SK-N-MC (cell line): ENCODE measurements around the gene DDX17.

ENCODE experiments used
- DNase-seq: peaks from one replicate; pipeline ENCODE4 v3.0.0-alpha.2; 2011; ENCODE audit warnings: low read depth, low spot score
- H3K27ac ChIP-seq: fragments of 200-600 bp; sonication (generic); 2 replicates; pipeline ENCODE4 v1.5.1; 2016; ENCODE audit warnings: mixed run types
- H3K36me3 ChIP-seq: fragments of 200-600 bp; sonication (generic); 2 replicates; pipeline ENCODE4 v1.6.1; 2017; ENCODE audit warnings: antibody characterized with exemption, low read length, mixed read lengths; ENCODE audit not compliant: insufficient read depth
- H3K4me3 ChIP-seq: fragments of 200-600 bp; sonication (generic); 2 replicates; pipeline ENCODE4 v1.5.1; 2016
- H3K9ac ChIP-seq: fragments of 200-600 bp; sonication (generic); 2 replicates; pipeline ENCODE4 v1.8.0; 2017; ENCODE audit warnings: mixed run types, mixed read lengths; ENCODE audit not compliant: insufficient read length
- H3K9me3 ChIP-seq: fragments of 200-600 bp; sonication (generic); 2 replicates; pipeline ENCODE4 v1.6.1; 2017; ENCODE audit warnings: low read depth, mild to moderate bottlenecking, antibody characterized with exemption, low read length, moderate library complexity, mixed read lengths
- EZH2 ChIP-seq: fragments of 200-600 bp; sonication (generic); IDR thresholded peaks from one replicate; pipeline ENCODE4 v1.6.1; 2017; ENCODE audit warnings: antibody characterized with exemption
- FOXP2 ChIP-seq: optimal IDR thresholded peaks from 2 replicates; pipeline ENCODE3; 2011; ENCODE audit warnings: mild to moderate bottlenecking, moderate library complexity; ENCODE audit not compliant: insufficient read depth; ENCODE audit errors: extremely low read length, control extremely low read depth
- POLR2AphosphoS5 ChIP-seq: IDR thresholded peaks from 2 replicates; pipeline ENCODE4 v1.6.1; 2012; ENCODE audit warnings: mild to moderate bottlenecking, low read depth, low read length, borderline replicate concordance

Gene DDX17

GRCh38 chr22:38444783-38445182 lies 61.3 kb downstream of the DDX17 start:
- Histone ChIP-seq H3K27ac (no peak overlapping the region), H3K36me3 (no peaks in the 10 kb centered on the region), H3K4me3 (no peak overlapping the region), H3K9me3 (no peaks in the 10 kb centered on the region), H3K9ac (no peak overlapping the region)
- DNase-seq, result no peak
- TF ChIP-seq EZH2 (no peak), POLR2AphosphoS5 (no peak), FOXP2 (no peak)

GRCh38 chr22:38443628-38444521 lies 62.2 kb downstream of the DDX17 start:
- H3K9ac ChIP-seq, result no peak overlapping the region
- no peak overlapping the region for H3K27ac ChIP-seq
- no peaks in the 10 kb centered on the region for H3K9me3 ChIP-seq
- no peaks in the 10 kb centered on the region for H3K36me3 ChIP-seq
- no peak for DNase-seq
- TF ChIP-seq POLR2AphosphoS5 (no peak), EZH2 (no peak), FOXP2 (no peak)
- no peak overlapping the region for H3K4me3 ChIP-seq

GRCh38 chr22:38442967-38443627 lies 63.0 kb downstream of the DDX17 start:
- Histone ChIP-seq H3K4me3 (no peak overlapping the region), H3K9ac (no peak overlapping the region), H3K9me3 (no peaks in the 10 kb centered on the region), H3K36me3 (no peaks in the 10 kb centered on the region), H3K27ac (no peak overlapping the region)
- no peak for DNase-seq
- TF ChIP-seq EZH2 (no peak), FOXP2 (no peak), POLR2AphosphoS5 (no peak)

GRCh38 chr22:38441620-38442287 lies 64.4 kb downstream of the DDX17 start:
- no peak overlapping the region for H3K4me3 ChIP-seq
- DNase-seq, result no peak
- H3K9me3 ChIP-seq, result no peaks in the 10 kb centered on the region
- no peak overlapping the region for H3K9ac ChIP-seq
- no peaks in the 10 kb centered on the region for H3K36me3 ChIP-seq
- no peak for TF ChIP-seq FOXP2
- no peak for TF ChIP-seq EZH2
- no peak for TF ChIP-seq POLR2AphosphoS5
- H3K27ac ChIP-seq, result no peak overlapping the region

- no peaks in the 10 kb centered on the region for H3K9me3 ChIP-seq
- DNase-seq, result no peak
- H3K4me3 ChIP-seq, result no peak overlapping the region
- H3K36me3 ChIP-seq, result no peaks in the 10 kb centered on the region
- TF ChIP-seq EZH2 (no peak), FOXP2 (no peak), POLR2AphosphoS5 (no peak)
- H3K27ac ChIP-seq, result no peak overlapping the region
- no peak overlapping the region for H3K9ac ChIP-seq
Observed at GRCh38 chr22:38440747-38441350, 65.3 kb downstream of the DDX17 start.

GRCh38 chr22:38437416-38437815 lies 68.7 kb downstream of the DDX17 start:
- Histone ChIP-seq H3K36me3 (no peaks in the 10 kb centered on the region), H3K9me3 (no peaks in the 10 kb centered on the region), H3K4me3 (no peak overlapping the region), H3K27ac (no peak overlapping the region), H3K9ac (no peak overlapping the region)
- DNase-seq, result no peak
- no peak for TF ChIP-seq EZH2
- no peak for TF ChIP-seq FOXP2
- no peak for TF ChIP-seq POLR2AphosphoS5

- H3K4me3 ChIP-seq, result no peak overlapping the region
- H3K9me3 ChIP-seq, result no peaks in the 10 kb centered on the region
- no peak overlapping the region for H3K27ac ChIP-seq
- no peak for DNase-seq
- TF ChIP-seq POLR2AphosphoS5 (no peak), FOXP2 (no peak), EZH2 (no peak)
- H3K9ac ChIP-seq, result no peak overlapping the region
- H3K36me3 ChIP-seq, result no peaks in the 10 kb centered on the region
Observed at GRCh38 chr22:38436629-38437395, 69.3 kb downstream of the DDX17 start.

- TF ChIP-seq FOXP2 (no peak), EZH2 (no peak), POLR2AphosphoS5 (no peak)
- no peak for DNase-seq
- no peak overlapping the region for H3K9ac ChIP-seq
Observed at GRCh38 chr22:38435965-38436364, 70.1 kb downstream of the DDX17 start.

More at GRCh38 chr22:38435965-38436364, 70.1 kb downstream of the DDX17 start:
- no peaks in the 10 kb centered on the region for H3K36me3 ChIP-seq
- H3K4me3 ChIP-seq, result no peak overlapping the region
- H3K27ac ChIP-seq, result no peak overlapping the region
- H3K9me3 ChIP-seq, result no peaks in the 10 kb centered on the region
